ENCODE measurements around the gene MAJIN.

MAJIN gene

DNA sequence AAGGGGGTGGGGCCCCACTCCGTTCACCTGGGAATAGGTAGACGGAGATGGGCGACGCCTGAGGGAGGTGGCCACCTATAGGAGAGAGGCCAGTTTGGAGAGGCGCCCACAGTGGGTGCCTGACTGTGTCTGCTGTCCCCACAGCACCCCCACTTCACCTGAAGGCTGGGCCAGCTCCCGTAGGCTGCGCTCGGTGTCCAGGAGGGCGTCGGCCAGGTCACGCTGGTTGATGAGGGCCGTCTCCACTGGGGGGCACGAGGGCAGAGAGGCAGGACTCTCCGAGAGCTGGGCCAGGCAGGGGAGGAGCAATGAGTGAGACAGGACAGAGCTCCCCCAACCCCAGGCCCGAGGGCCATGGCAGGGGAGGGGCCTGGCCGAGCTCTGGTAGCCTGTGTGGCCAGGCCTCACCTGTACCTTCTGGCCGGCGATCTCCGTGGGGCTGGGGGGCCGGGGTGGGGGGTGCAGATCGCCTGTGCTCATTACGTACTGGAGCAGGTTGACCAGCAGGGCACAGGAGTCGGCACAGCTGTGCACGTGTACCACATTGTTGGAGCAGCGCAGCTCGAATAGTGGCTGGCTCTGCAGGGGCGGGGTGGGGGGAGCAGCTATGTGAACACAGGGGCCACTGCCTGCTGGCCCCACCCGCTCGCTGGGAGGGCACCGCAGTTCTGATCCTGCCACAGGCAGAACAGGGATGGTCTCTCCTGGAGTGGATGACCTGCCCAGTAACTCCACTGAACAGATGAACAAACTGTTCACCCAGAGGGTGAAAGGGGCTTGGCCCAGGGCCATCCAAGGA lies 69.6 kb downstream of the MAJIN start:
- TF ChIP-seq, protein P1, sequence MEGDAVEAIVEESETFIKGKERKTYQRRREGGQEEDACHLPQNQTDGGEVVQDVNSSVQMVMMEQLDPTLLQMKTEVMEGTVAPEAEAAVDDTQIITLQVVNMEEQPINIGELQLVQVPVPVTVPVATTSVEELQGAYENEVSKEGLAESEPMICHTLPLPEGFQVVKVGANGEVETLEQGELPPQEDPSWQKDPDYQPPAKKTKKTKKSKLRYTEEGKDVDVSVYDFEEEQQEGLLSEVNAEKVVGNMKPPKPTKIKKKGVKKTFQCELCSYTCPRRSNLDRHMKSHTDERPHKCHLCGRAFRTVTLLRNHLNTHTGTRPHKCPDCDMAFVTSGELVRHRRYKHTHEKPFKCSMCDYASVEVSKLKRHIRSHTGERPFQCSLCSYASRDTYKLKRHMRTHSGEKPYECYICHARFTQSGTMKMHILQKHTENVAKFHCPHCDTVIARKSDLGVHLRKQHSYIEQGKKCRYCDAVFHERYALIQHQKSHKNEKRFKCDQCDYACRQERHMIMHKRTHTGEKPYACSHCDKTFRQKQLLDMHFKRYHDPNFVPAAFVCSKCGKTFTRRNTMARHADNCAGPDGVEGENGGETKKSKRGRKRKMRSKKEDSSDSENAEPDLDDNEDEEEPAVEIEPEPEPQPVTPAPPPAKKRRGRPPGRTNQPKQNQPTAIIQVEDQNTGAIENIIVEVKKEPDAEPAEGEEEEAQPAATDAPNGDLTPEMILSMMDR (IDR thresholded peaks at IDR 0.05) = no peak
- Histone ChIP-seq H3K27ac (no peak overlapping the region), H3K4me1 (no peaks in the 10 kb centered on the region), H3K9me3 (no peaks in the 10 kb centered on the region), H3K27me3 (no peaks in the 10 kb centered on the region), H3K4me3 (no peak overlapping the region), H3K36me3 (peaks cover 70 to 100% (median 91%) of the 10 kb centered on the region in 3 donors)
- DNase-seq = no peak
- intact Hi-C loops (cut with DNase I; ENCODE audit: low total_unique reads) = no loop called here

- no peak for DNase-seq
- TF ChIP-seq, protein P1 (IDR thresholded peaks at IDR 0.05) = no peak
- no peak overlapping the region for H3K27ac ChIP-seq
- H3K9me3 ChIP-seq = no peaks in the 10 kb centered on the region
- H3K36me3 ChIP-seq = peaks cover 55 to 100% (median 89%) of the 10 kb centered on the region in 3 donors
- H3K27me3 ChIP-seq = no peaks in the 10 kb centered on the region
- H3K4me1 ChIP-seq = no peaks in the 10 kb centered on the region
- intact Hi-C loops (cut with DNase I; ENCODE audit: low total_unique reads) = no loop called here
- no peak overlapping the region for H3K4me3 ChIP-seq
Measured at GRCh38 chr11:64900774-64901173, 71.1 kb downstream of the MAJIN start.

GRCh38 chr11:64900263-64900678 lies 71.6 kb downstream of the MAJIN start:
- peaks cover 50 to 100% (median 84%) of the 10 kb centered on the region in 3 donors for H3K36me3 ChIP-seq
- no peaks in the 10 kb centered on the region for H3K27me3 ChIP-seq
- H3K4me3 ChIP-seq = no peak overlapping the region
- intact Hi-C loops (cut with DNase I; ENCODE audit: low total_unique reads) = no loop called here
- TF ChIP-seq, protein P1 (IDR thresholded peaks at IDR 0.05) = no peak
- no peak overlapping the region for H3K27ac ChIP-seq
- no peaks in the 10 kb centered on the region for H3K4me1 ChIP-seq
- DNase-seq = no peak
- H3K9me3 ChIP-seq = no peaks in the 10 kb centered on the region

GRCh38 chr11:64898541-64898940 lies 73.4 kb downstream of the MAJIN start:
- Histone ChIP-seq H3K4me1 (no peaks in the 10 kb centered on the region), H3K36me3 (peaks cover 39 to 91% (median 82%) of the 10 kb centered on the region in 3 donors), H3K4me3 (no peak overlapping the region), H3K27me3 (no peaks in the 10 kb centered on the region), H3K27ac (no peak overlapping the region), H3K9me3 (no peaks in the 10 kb centered on the region)
- DNase-seq = no peak
- TF ChIP-seq, protein P1 (IDR thresholded peaks at IDR 0.05) = no peak
- intact Hi-C loops (cut with DNase I; ENCODE audit: low total_unique reads) = no loop called here

DNA sequence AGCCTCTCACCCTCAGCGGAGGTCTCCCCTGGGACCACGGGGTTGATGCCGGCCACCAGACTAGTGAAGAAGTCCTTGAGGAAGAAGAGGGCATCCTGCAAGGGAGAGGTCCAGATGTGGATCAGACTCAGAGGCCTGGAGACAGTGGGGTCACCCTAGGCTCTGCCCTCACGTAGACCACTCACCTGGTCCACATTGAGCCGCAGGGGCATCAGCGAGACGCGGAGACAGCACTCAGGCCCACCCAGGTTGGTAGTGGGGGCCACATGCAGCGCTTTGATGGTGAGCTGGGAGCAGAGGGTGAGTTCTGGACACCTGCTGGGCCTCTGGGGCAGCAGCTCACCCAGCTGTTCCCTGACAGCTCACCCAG lies 73.8 kb downstream of the MAJIN start:
- no peaks in the 10 kb centered on the region for H3K9me3 ChIP-seq
- no peaks in the 10 kb centered on the region for H3K4me1 ChIP-seq
- no peak for DNase-seq
- peaks cover 34 to 87% (median 77%) of the 10 kb centered on the region in 3 donors for H3K36me3 ChIP-seq
- H3K27ac ChIP-seq = no peak overlapping the region
- H3K4me3 ChIP-seq = no peak overlapping the region
- TF ChIP-seq, protein P1 (IDR thresholded peaks at IDR 0.05) = no peak
- intact Hi-C loops (cut with DNase I; ENCODE audit: low total_unique reads) = no loop called here
- no peaks in the 10 kb centered on the region for H3K27me3 ChIP-seq

Measured in tibial artery (tissue), 4 donors.